ENCODE results near the gene CELF2. TPM values are rescaled to one million over a fixed set of nuclear protein-coding genes. Genes with fewer than 3 reads are reported as not detected.

CELF2 gene
- total RNA-seq, 1 experiment from 2014 or later: not detected

DNA sequence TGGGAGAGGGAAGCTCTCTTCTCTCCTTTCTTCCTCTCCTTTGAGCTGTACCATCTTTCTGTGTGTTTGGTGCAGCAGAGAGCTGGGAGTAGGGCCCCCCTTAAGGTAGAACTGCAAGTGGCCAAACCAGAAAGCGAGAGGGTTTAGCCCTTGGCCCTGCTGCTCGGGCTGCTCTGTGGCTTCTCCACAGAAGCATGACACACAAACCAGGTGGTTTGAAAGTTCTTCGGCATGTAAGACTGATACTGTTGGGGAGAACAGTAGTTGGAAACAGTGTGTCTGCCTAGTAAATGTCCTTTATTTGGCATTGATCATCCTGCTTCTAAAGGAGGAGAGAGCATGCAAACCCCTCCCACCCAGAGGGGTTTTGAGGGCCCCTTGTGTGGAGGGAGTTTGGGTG lies 277.8 kb downstream of the CELF2 start:
- Histone ChIP-seq H3K9me3 (ENCODE audit: low read depth, low read length, poor library complexity, severe bottlenecking) (no peaks in the 10 kb centered on the region), H3K4me1 (ENCODE audit: insufficient read depth, low read length, poor library complexity, severe bottlenecking) (no peaks in the 10 kb centered on the region), H3K4me3 (ENCODE audit: low read depth, low read length, poor library complexity, severe bottlenecking) (no peak overlapping the region), H3K27me3 (replicated peaks; ENCODE audit: insufficient read depth, low read depth, low read length, poor library complexity) (peaks cover 26% of the 10 kb centered on the region), H3K36me3 (ENCODE audit: insufficient read depth, low read length, poor library complexity, severe bottlenecking) (no peaks in the 10 kb centered on the region), H3K27ac (ENCODE audit: low read depth, low read length, poor library complexity, severe bottlenecking) (no peak overlapping the region)
- DNase-seq (ENCODE audit: low spot score): no peak
- TF ChIP-seq, protein P1, sequence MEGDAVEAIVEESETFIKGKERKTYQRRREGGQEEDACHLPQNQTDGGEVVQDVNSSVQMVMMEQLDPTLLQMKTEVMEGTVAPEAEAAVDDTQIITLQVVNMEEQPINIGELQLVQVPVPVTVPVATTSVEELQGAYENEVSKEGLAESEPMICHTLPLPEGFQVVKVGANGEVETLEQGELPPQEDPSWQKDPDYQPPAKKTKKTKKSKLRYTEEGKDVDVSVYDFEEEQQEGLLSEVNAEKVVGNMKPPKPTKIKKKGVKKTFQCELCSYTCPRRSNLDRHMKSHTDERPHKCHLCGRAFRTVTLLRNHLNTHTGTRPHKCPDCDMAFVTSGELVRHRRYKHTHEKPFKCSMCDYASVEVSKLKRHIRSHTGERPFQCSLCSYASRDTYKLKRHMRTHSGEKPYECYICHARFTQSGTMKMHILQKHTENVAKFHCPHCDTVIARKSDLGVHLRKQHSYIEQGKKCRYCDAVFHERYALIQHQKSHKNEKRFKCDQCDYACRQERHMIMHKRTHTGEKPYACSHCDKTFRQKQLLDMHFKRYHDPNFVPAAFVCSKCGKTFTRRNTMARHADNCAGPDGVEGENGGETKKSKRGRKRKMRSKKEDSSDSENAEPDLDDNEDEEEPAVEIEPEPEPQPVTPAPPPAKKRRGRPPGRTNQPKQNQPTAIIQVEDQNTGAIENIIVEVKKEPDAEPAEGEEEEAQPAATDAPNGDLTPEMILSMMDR (conservative IDR thresholded peaks at IDR 0.05; ENCODE audit: low read depth, low read length): no peak
- no peak for TF ChIP-seq EZH2 (IDR thresholded peaks at IDR 0.05; ENCODE audit: borderline replicate concordance, low read depth, low read length, poor library complexity, severe bottlenecking)
- CTCF ChIA-PET: no interaction called here
- intact Hi-C loops (cut with micrococcal nuclease; ENCODE audit: unreplicated experiment): no loop called here
- BruUV-seq (replicated peaks): no TSS peak
- POLR2A ChIA-PET (ENCODE audit: low non-redundant PET): no interaction called here

DNA sequence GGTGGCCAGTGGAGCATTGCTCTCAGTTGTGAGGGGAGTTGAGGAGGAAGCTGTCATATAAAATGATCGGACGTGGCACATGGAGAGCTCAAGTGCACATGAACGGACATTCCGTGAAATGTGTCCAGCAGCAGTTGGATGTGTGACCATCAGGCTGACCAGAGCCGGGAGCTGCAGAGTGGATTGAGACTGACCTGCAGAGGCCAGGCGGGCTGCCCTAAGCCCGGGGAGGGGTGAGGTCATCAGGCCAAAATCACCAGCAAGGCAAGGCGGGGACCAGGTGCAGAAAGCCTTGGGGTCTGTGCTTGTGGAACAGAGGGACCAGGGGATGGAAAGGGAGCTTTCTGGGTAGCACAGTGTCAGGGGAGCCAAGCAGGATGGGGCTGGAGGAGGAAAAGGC lies 279.5 kb downstream of the CELF2 start:
- H3K9me3 ChIP-seq (ENCODE audit: low read depth, low read length, poor library complexity, severe bottlenecking): no peaks in the 10 kb centered on the region
- H3K4me1 ChIP-seq (ENCODE audit: insufficient read depth, low read length, poor library complexity, severe bottlenecking): no peaks in the 10 kb centered on the region
- H3K27ac ChIP-seq (ENCODE audit: low read depth, low read length, poor library complexity, severe bottlenecking): no peak overlapping the region
- intact Hi-C loops (cut with micrococcal nuclease; ENCODE audit: unreplicated experiment): no loop called here
- no peak for DNase-seq (ENCODE audit: low spot score)
- H3K4me3 ChIP-seq (ENCODE audit: low read depth, low read length, poor library complexity, severe bottlenecking): no peak overlapping the region
- H3K27me3 ChIP-seq (replicated peaks; ENCODE audit: insufficient read depth, low read depth, low read length, poor library complexity): peaks cover 26% of the 10 kb centered on the region
- TF ChIP-seq, protein P1 (conservative IDR thresholded peaks at IDR 0.05; ENCODE audit: low read depth, low read length): no peak
- no peak for TF ChIP-seq EZH2 (IDR thresholded peaks at IDR 0.05; ENCODE audit: borderline replicate concordance, low read depth, low read length, poor library complexity, severe bottlenecking)
- ChIA-PET POLR2A (ENCODE audit: low non-redundant PET) (no interaction called here), CTCF (no interaction called here)
- no peaks in the 10 kb centered on the region for H3K36me3 ChIP-seq (ENCODE audit: insufficient read depth, low read length, poor library complexity, severe bottlenecking)
- no TSS peak for BruUV-seq (replicated peaks)

GRCh38 chr10:11298116-11298515 lies 280.4 kb downstream of the CELF2 start:
- intact Hi-C loops (cut with micrococcal nuclease; ENCODE audit: unreplicated experiment): no loop called here
- no peak for DNase-seq (ENCODE audit: low spot score)
- H3K27ac ChIP-seq (ENCODE audit: low read depth, low read length, poor library complexity, severe bottlenecking): no peak overlapping the region
- H3K9me3 ChIP-seq (ENCODE audit: low read depth, low read length, poor library complexity, severe bottlenecking): no peaks in the 10 kb centered on the region
- ChIA-PET POLR2A (ENCODE audit: low non-redundant PET) (no interaction called here), CTCF (no interaction called here)
- no TSS peak for BruUV-seq (replicated peaks)
- no peaks in the 10 kb centered on the region for H3K36me3 ChIP-seq (ENCODE audit: insufficient read depth, low read length, poor library complexity, severe bottlenecking)
- peaks cover 24% of the 10 kb centered on the region for H3K27me3 ChIP-seq (replicated peaks; ENCODE audit: insufficient read depth, low read depth, low read length, poor library complexity)
- H3K4me1 ChIP-seq (ENCODE audit: insufficient read depth, low read length, poor library complexity, severe bottlenecking): no peaks in the 10 kb centered on the region
- H3K4me3 ChIP-seq (ENCODE audit: low read depth, low read length, poor library complexity, severe bottlenecking): no peak overlapping the region
- TF ChIP-seq, protein P1 (conservative IDR thresholded peaks at IDR 0.05; ENCODE audit: low read depth, low read length): no peak
- no peak for TF ChIP-seq EZH2 (IDR thresholded peaks at IDR 0.05; ENCODE audit: borderline replicate concordance, low read depth, low read length, poor library complexity, severe bottlenecking)
